GM21717 (cell line): ENCODE measurements around the gene IFITM1.
"Not testable (repeated sequence)": the region's sequence is repeated elsewhere in the genome, so short reads cannot be mapped to it uniquely, and the experiment has no call there.

Experiments
- ATAC-seq: cut with Tn5 transposase; IDR thresholded peaks from one replicate; pipeline ENCODE4 v1.9.1; 2021; ENCODE audit warnings: mild to moderate bottlenecking, moderate library complexity; ENCODE audit not compliant: unreplicated experiment

The IFITM1 gene

DNA sequence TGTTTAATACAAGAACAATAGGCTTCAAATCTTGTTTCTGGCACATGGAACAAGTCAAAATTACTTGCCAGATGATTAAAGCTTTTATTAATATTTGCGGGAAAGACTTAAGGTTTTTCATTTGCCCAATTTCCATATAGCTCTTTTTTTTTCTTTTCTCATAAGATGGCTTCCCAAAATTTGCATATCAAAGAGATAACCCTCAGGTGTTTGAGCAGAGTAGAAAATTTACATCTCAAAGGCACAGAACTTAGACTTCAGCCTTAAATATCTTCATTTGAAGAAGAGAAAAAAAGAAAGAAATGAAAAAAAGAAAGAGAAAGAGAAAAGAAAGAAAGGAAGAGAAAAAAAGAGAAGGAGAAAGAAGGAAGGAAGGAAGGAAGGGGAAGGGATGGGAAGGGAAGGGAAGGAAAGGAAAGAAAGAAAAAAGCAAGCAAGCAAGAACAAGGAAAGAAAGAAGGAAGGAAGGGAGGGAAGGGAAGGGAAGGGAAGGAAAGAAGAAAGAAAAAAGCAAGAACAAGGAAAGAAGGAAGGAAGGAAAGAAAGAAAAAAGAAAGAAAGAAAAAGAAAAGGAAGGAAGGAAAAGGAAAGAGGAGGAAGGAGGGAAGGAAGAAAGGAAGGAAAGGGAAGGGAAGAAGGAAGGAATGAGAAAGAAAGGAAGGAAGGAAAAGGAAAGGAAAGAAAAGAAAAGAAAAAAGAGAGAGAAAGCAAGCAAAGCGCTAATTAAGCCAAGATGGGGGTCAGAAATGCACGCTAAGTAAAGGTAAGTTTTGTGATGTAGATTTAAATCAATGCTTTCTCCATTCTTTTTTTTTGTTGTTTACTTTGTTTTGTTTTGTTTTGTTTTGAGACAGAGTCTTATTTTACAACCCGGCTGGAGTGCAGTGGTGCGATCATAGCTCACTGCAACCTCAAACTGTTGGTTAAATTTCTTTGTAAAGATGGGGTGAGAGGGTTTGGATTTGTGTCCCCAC, 27.0 kb downstream of the IFITM1 start:
- ATAC-seq: no peak

- no peak for ATAC-seq
Measured at GRCh38 chr11:342328-342727, 28.5 kb downstream of the IFITM1 start.

DNA sequence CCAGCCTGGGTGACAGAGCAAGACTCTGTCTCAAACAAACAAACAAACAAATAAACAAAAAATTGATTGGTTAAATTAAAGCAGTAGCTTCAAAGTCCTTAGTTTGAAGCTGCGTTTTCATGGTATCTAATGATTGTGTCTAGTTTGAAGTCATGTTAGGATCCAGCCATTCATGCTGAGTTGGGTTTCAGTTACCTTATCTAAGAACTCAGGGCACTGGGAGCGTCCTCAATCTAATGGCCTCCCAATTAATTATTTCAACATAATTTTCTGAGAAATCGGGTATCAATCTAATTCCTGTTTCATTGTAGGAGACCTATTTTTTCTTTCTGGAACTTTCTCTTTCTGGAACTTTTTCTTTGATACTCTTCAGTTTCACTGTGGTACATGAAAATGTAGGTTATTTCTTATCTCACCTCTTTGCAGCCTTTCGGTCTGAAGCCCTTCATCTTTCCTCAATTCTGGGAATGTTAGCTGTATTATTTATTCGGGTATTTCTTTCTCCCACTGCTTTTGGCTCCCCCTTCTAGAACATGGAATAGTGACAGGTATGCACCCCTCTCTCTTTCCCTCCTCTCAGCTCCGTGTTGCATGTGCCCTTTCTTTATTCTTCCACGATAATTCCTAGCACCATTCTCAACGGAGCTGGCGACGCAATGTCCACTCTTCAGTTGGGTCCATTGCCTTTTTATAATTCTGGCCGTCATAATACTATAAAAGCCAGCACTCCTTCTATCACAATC, 31.2 kb downstream of the IFITM1 start:
- ATAC-seq: no peak

GRCh38 chr11:346529-346928, 32.7 kb downstream of the IFITM1 start:
- ATAC-seq: no peak

GRCh38 chr11:349270-349954, 35.6 kb downstream of the IFITM1 start:
- not testable (repeated sequence) for ATAC-seq

DNA sequence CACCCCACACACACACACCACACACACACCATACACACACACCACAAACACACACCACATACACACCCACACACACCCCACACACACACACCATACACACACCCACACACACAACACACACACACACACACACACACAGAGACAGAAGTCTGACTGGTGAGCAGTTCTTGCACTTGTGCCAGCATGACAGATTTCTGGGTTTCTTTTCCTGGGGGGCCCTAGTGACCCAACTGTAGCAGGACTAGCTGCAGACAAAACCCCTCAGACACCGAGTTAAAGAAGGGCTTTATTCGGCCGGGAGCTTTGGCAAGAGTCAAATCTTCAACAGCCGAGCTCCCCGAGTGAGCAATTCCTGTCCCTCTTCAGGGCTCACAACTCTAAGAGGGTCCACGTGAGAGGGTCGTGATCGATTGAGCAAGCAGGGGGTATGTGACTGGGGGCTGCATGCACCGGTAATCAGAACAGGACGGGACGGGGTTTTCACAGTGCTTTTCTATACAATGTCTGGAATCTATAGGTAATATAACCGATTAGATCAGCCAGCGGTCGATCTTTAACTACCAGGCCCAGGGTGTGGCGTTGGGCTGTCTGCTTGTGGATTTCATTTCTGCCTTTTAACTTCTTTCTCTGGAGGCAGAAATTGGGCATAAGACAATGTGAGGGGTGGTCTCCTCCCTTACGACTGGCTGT, 36.3 kb downstream of the IFITM1 start:
- not testable (repeated sequence) for ATAC-seq

DNA sequence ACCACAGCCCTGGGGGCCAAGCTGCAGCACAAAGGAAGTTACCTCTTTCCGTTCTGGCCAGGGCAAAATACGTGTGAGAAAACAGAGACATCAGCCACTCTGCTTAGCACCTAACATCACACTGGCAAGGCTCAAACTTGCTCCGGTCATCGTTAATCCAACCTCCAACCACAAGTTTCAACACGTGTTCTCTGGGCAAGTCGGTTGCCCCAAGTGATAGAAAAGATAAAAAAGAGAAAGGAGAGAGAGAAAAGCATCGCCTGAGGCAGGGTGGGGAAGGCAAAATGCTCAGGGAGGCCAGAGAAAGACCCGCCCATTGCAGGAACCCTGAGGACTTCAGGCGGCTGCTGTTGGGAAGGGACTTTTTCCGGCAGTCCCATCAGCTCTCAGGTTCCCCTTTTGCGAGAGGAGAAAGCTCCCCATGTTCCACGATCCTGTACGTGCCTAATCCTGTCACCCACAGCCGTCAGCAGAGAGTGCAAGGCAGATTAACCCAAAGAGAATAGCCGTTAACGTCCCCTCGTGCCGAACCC, 36.9 kb downstream of the IFITM1 start:
- ATAC-seq: no peak

DNA sequence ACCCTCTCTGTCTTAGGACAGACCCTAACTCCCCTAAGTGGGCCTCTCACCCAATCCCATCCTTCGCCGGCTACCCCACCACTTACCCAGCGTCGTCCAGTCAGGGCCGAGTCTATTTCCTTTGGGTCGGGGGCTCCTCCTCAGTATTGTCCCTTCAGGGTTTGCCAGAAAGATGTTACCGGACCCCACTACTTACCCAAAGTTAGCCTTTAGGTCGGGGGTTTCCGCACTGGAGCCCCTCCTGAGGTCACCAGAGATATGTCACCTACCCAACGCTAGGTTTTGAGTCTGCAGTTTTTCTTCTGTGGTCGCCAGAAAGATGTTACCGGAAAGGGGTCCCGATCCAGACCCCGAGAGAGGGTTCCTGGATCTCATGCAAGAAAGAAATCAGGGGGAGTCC, 37.6 kb downstream of the IFITM1 start:
- no peak for ATAC-seq

GRCh38 chr11:352456-353031, 38.7 kb downstream of the IFITM1 start:
- no peak for ATAC-seq

GRCh38 chr11:353179-353873, 39.5 kb downstream of the IFITM1 start:
- no peak for ATAC-seq

DNA sequence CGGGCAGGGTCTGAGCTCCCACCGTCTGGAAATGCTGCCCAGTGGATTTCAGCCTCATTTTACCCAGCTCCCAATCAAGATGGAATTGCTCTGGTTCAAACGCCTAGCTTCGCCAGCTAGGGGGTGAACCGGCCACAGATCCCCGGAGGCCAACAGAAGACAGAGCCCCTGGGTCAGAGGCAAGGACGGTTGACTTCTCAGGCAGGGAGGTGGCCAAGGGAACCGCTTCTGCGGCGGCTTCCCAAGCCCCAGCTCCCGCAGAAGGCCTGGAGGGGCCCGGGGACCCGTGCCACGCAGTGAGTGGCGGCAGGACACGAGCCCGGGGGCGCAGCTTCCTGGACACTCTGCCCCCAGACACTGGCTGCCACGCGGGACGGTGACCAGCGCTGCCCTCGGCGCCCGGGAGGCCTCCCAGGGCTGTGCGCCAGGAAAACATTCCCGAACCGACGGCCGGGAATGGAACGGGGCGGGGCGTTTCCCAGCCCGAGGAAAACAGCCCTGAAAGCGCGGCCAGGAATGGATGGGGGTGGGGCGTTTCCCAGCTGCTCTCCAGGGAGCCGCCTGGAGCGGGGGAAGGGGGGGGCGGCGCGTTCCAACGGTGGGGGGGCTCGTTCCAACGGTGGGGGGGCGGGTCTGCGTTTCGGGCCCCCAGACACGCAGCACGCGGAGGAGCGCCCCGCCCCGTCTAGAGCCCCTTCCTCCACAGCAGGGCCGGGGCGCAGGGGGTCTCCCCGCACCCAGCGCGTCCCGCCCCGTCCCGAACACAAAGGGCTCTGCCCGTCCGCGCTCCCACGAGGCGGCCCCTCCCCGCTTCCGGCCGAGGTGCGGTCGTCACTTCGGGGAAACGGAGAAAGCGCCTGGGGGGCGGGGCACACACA, 42.0 kb downstream of the IFITM1 start:
- peak; percentile 58 for ATAC-seq

DNA sequence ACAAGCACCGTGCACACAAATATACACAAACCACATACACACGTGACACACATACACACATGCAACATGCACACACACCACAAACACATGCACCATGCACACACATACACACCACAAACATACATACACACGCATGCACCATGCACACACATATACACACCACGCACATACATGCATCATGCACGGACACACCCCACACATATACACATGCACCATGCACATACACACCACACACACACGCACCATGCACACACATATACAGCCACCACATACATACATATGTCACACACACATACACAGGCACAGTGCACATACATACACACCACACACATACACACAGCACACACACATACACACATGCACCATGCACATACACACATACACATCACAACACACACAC, 42.8 kb downstream of the IFITM1 start:
- no peak for ATAC-seq

GRCh38 chr11:357582-357981, 43.7 kb downstream of the IFITM1 start:
- no peak for ATAC-seq

GRCh38 chr11:358129-358800, 44.4 kb downstream of the IFITM1 start:
- ATAC-seq: no peak

DNA sequence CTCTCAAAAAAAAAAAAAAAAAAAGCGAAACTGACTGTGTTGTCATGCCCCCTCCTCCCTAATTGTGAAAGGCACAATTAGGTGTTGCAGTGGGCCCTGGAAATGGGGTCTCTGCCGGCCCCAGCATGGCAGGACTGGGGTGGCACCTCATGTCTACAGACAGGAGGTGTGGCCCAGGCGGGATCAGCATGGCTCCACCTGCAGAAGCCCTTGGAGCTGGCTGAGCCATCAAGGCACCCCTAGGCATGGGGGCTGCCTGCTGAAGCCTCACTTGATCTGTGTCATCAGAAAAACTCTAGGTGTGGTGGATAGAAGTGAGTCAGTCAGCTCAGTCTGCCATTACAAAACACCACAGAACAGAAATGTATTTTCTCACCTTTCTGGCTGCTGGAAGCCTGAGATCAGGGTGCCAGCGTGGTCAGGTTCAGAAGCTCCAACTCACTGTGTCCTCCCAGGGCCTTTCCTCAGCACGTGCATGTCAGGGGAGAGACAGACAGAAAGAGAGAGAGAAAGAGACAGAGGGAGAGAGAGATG, 45.4 kb downstream of the IFITM1 start:
- no peak for ATAC-seq

DNA sequence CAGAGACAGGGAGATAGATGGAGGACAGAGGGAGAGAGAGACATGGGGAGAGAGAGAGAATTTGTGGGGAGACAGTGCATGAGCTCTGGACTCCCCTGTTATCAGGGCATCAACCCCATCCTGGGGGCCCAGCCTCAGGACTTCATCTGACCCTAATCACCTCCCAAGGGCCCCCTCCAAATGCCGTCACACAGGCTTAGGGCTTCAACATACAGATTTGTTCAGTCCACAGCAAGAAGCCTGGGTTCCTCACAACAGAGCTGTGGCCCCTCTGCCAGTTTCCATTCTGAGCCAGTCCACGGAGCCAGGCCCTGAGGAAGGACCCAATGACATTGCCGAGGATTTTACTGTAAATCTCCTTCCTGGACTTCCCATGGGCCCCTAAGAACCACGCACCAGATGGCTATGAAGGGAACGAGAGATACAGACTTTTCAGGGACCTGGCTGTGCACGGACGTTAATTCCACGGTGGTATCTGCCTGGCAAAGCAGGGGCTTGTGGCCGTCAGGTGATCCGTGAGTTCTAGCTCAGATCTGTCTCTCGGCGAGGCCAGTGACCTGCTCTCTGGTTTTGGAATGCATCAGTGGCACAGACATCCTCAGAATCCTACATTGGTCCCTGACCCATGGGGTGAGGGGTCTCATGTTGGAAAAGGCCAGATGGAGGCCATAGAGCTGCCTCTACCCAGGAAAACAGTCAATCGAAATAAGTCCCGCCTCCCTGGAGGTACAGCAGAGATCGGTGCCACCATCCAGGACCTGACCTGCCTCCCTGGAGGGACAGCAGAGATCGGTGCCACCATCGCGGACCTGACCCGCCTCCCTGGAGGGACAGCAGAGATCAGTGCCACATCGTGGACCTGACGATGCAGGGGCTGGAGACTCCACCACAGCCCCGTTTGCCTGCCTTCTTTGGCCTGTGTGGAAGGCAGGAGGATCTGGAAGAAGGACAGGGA, 46.8 kb downstream of the IFITM1 start:
- no peak for ATAC-seq
